CD14-positive monocyte (primary cell): Measurements from ENCODE around the gene CHD6. TPM values are rescaled to one million over a fixed set of nuclear protein-coding genes. Genes with fewer than 3 reads are reported as not detected.

Source experiments
- DNase-seq, 3 donors: peaks; one replicate each; pipeline ENCODE4 v3.0.0-alpha.2; 2011 to 2022
- H2AFZ ChIP-seq: 2 replicates; pipeline ENCODE4 v1.6.0; 2012; ENCODE audit warnings: mild to moderate bottlenecking, low read depth, low read length, inconsistent platforms; ENCODE audit not compliant: insufficient read depth, poor library complexity, severe bottlenecking
- H3K27ac ChIP-seq, 2 donors: 1 replicate in 1 of 2; 2 replicates in 1 of 2; pipeline ENCODE4 v1.5.1; 2012 to 2013; ENCODE audit warnings: low read length in 2 of 2, control low read depth in 1 of 2, inconsistent platforms in 1 of 2, low read depth in 1 of 2, mild to moderate bottlenecking in 1 of 2
- H3K27me3 ChIP-seq, 2 donors: one replicate each; pipeline versions ENCODE4 v1.6.0 to v1.6.1; 2011 to 2013; ENCODE audit warnings: low read length in 2 of 2; ENCODE audit not compliant: control insufficient read depth in 2 of 2, insufficient read depth in 2 of 2
- H3K36me3 ChIP-seq, 2 donors: replicated peaks in 1 of 2; 1 replicate in 1 of 2; 2 replicates in 1 of 2; pipeline versions ENCODE4 v1.5.1 to v1.6.1; 2012 to 2013; ENCODE audit warnings: low read length in 2 of 2, control low read depth in 1 of 2, inconsistent platforms in 1 of 2, mild to moderate bottlenecking in 1 of 2; ENCODE audit not compliant: insufficient read depth in 2 of 2, control insufficient read depth in 1 of 2
- H3K4me1 ChIP-seq, 2 donors: 1 replicate in 1 of 2; 2 replicates in 1 of 2; pipeline versions ENCODE4 v1.5.1 to v1.6.1; 2012 to 2013; ENCODE audit warnings: low read length in 2 of 2, control low read depth in 1 of 2, inconsistent platforms in 1 of 2, mild to moderate bottlenecking in 1 of 2, moderate library complexity in 1 of 2; ENCODE audit not compliant: insufficient read depth in 2 of 2, control insufficient read depth in 1 of 2
- H3K4me2 ChIP-seq: replicated peaks from 2 replicates; pipeline ENCODE3; 2012; ENCODE audit warnings: low read length, moderate library complexity, mild to moderate bottlenecking; ENCODE audit not compliant: poor library complexity, severe bottlenecking; ENCODE audit errors: extremely low read depth
- H3K4me3 ChIP-seq, 3 experiments: fragments of 200-600 bp in 1 of 3; sonication (generic) in 1 of 3; replicated peaks in 1 of 3; 1 replicate in 2 of 3; 2 replicates in 1 of 3; pipeline ENCODE4 v1.5.1; 2011 to 2013; ENCODE audit warnings: low read length in 3 of 3, mild to moderate bottlenecking in 3 of 3, control low read depth in 2 of 3, low read depth in 2 of 3, inconsistent platforms in 1 of 3, moderate library complexity in 1 of 3
- H3K79me2 ChIP-seq: 2 replicates; pipeline ENCODE4 v1.6.0; 2012; ENCODE audit warnings: mild to moderate bottlenecking, control low read depth, inconsistent platforms, low read length, moderate library complexity; ENCODE audit not compliant: insufficient read depth
- H3K9ac ChIP-seq: 2 replicates; pipeline ENCODE4 v1.6.0; 2017; ENCODE audit warnings: low read length, mild to moderate bottlenecking; ENCODE audit not compliant: insufficient read depth, poor library complexity, severe bottlenecking
- H3K9me3 ChIP-seq, 2 donors: replicated peaks in 1 of 2; 1 replicate in 1 of 2; 2 replicates in 1 of 2; pipeline versions ENCODE4 v1.5.1 to v1.6.1; 2012 to 2013; ENCODE audit warnings: low read length in 2 of 2, control low read depth in 1 of 2; ENCODE audit not compliant: control insufficient read depth in 1 of 2, insufficient read depth in 1 of 2
- H4K20me1 ChIP-seq: 2 replicates; pipeline ENCODE4 v1.6.0; 2012; ENCODE audit warnings: mild to moderate bottlenecking, low read length, control low read depth, moderate library complexity; ENCODE audit not compliant: insufficient read depth
- H3K27ac Mint-ChIP-seq, 7 donors: one replicate each; pipeline ENCODE4 v1.8.0; 2020; ENCODE audit warnings: mild to moderate bottlenecking in 7 of 7, mixed read lengths in 7 of 7, moderate library complexity in 6 of 7, inconsistent platforms in 2 of 7
- H3K27me3 Mint-ChIP-seq, 3 donors: one replicate each; pipeline ENCODE4 v1.8.0; 2021 to 2022; ENCODE audit warnings: low read depth in 3 of 3, mild to moderate bottlenecking in 3 of 3, mixed read lengths in 3 of 3, moderate library complexity in 3 of 3, inconsistent platforms in 1 of 3
- H3K36me3 Mint-ChIP-seq, 2 donors: one replicate each; pipeline ENCODE4 v1.8.0; 2020; ENCODE audit warnings: mixed read lengths in 2 of 2, inconsistent platforms in 1 of 2, mild to moderate bottlenecking in 1 of 2
- H3K4me1 Mint-ChIP-seq: one replicate; pipeline ENCODE4 v1.8.0; 2020; ENCODE audit warnings: mild to moderate bottlenecking, mixed read lengths
- H3K4me3 Mint-ChIP-seq, 2 donors: one replicate each; pipeline ENCODE4 v1.8.0; 2020; ENCODE audit warnings: mild to moderate bottlenecking in 2 of 2, mixed read lengths in 2 of 2, moderate library complexity in 1 of 2
- H3K9me3 Mint-ChIP-seq, 7 donors: one replicate each; pipeline ENCODE4 v1.8.0; 2020 to 2022; ENCODE audit warnings: mixed read lengths in 7 of 7, mild to moderate bottlenecking in 6 of 7, moderate library complexity in 6 of 7, inconsistent platforms in 2 of 7
- CTCF ChIP-seq: fragments of 200-600 bp; IDR thresholded peaks from one replicate; pipeline ENCODE4 v1.8.0; 2022; ENCODE audit warnings: antibody characterized with exemption, mild to moderate bottlenecking
- WGBS: methylation state at CpG from one replicate; pipeline ENCODE4 v1.1.5; 2013; ENCODE audit warnings: missing lambda C conversion rate; ENCODE audit not compliant: insufficient coverage; 5-methylcytosine and 5-hydroxymethylcytosine counted together
- intact Hi-C, 2 donors: fragments of 100-400 bp; cut with micrococcal nuclease; formaldehyde crosslinking; loops; one replicate each; pipeline versions ENCODE4 v1.15.0 to v1.15.1; 2023
- polyA plus RNA-seq, 3 donors: library from polyadenylated mRNA; depleted of rRNA in 1 of 3; unstranded in 2 of 3; stranded (reverse) in 1 of 3; fragments of 300-500 nt in 2 of 3; fragments of >200 nt in 1 of 3; fragmentation: Illumina TruSeq in 2 of 3; gene quantifications; 1 replicate in 2 of 3; 2 replicates in 1 of 3; pipeline ENCODE4 v1.2.3, GENCODE V29; 2012 to 2021

The CHD6 gene
- polyA plus RNA-seq, 3 donors: 12.9 to 19.6 (median 13.0) TPM

- H3K27me3 Mint-ChIP-seq: peaks cover 0 to 1% (median 0%) of the 10 kb centered on the region in 3 donors
- no peak overlapping the region for H3K4me2 ChIP-seq
- 92% methylated on average over 5 of the region's 6 CpGs for WGBS
- H3K9me3 Mint-ChIP-seq: no peaks in the 10 kb centered on the region
- no peaks in the 10 kb centered on the region for H3K27me3 ChIP-seq
- H3K4me3 ChIP-seq: no peak overlapping the region
- no peak for DNase-seq
- peaks cover 80 to 100% of the 10 kb centered on the region in 2 donors for H3K36me3 ChIP-seq
- no peaks in the 10 kb centered on the region for H3K9me3 ChIP-seq
- no peaks in the 10 kb centered on the region for H3K79me2 ChIP-seq
- intact Hi-C loops: no loop called here
- no peak overlapping the region for H3K9ac ChIP-seq
- H3K4me1 ChIP-seq: no peaks in the 10 kb centered on the region
- H3K4me3 Mint-ChIP-seq: no peak overlapping the region
- peak overlapping the region in 1 of 7 donors; percentile 51 for H3K27ac Mint-ChIP-seq
- H2AFZ ChIP-seq: no peak overlapping the region
- H3K27ac ChIP-seq: no peak overlapping the region
- peaks cover 7% of the 10 kb centered on the region for H3K4me1 Mint-ChIP-seq
- no peaks in the 10 kb centered on the region for H4K20me1 ChIP-seq
- H3K36me3 Mint-ChIP-seq: peaks cover 91 to 95% of the 10 kb centered on the region in 2 donors
- no peak for TF ChIP-seq CTCF
Measured at GRCh38 chr20:41452226-41452625, 166.0 kb downstream of the CHD6 start.

- H3K4me3 ChIP-seq: no peak overlapping the region
- Mint-ChIP-seq H3K4me3 (no peak overlapping the region), H3K27me3 (peaks cover 0 to 1% (median 0%) of the 10 kb centered on the region in 3 donors), H3K27ac (no peak overlapping the region), H3K9me3 (no peaks in the 10 kb centered on the region), H3K36me3 (peaks cover 83 to 84% of the 10 kb centered on the region in 2 donors), H3K4me1 (peaks cover 9% of the 10 kb centered on the region)
- DNase-seq: no peak
- H3K36me3 ChIP-seq: peaks cover 61 to 94% of the 10 kb centered on the region in 2 donors
- intact Hi-C loops: no loop called here
- no peaks in the 10 kb centered on the region for H4K20me1 ChIP-seq
- no peak for TF ChIP-seq CTCF
- H2AFZ ChIP-seq: no peak overlapping the region
- H3K9ac ChIP-seq: no peak overlapping the region
- no peaks in the 10 kb centered on the region for H3K27me3 ChIP-seq
- no peak overlapping the region for H3K27ac ChIP-seq
- no CpG with 5 or more reads among the region's 2 CpGs for WGBS
- H3K4me1 ChIP-seq: peaks cover 6 to 9% of the 10 kb centered on the region in 2 donors
- no peaks in the 10 kb centered on the region for H3K9me3 ChIP-seq
- H3K4me2 ChIP-seq: no peak overlapping the region
- H3K79me2 ChIP-seq: no peaks in the 10 kb centered on the region
Measured at GRCh38 chr20:41447006-41447405, 171.2 kb downstream of the CHD6 start.
